GM12878 (cell line): Measurements from ENCODE around the gene LTV1. TPM values are rescaled to one million over a fixed set of nuclear protein-coding genes. Genes with fewer than 3 reads are reported as not detected.

Experiments
- BCLAF1 ChIP-seq: fragments of 450-650 bp; IDR thresholded peaks from 2 replicates; pipeline ENCODE4 v1.6.1; 2017; ENCODE audit warnings: antibody characterized with exemption, mild to moderate bottlenecking, moderate library complexity
- BHLHE40 ChIP-seq, 2 experiments: fragments of 450-650 bp in 1 of 2; IDR thresholded peaks; 2 replicates each; pipeline ENCODE4 v1.6.1; 2011 to 2017; ENCODE audit warnings: low read depth in 2 of 2, borderline replicate concordance in 1 of 2, improper control_type of control experiment in 1 of 2, low read length in 1 of 2, mild to moderate bottlenecking in 1 of 2
- EGR1 ChIP-seq, 2 experiments: IDR thresholded peaks; 1 replicate in 1 of 2; 2 replicates in 1 of 2; pipeline ENCODE4 v1.6.1; 2011 to 2012; ENCODE audit warnings: low read depth in 2 of 2, low read length in 2 of 2, borderline replicate concordance in 1 of 2, mild to moderate bottlenecking in 1 of 2, moderate library complexity in 1 of 2
- EP300 ChIP-seq, 2 experiments: fragments of 150-350 bp in 1 of 2; IDR thresholded peaks; 2 replicates each; pipeline ENCODE4 v1.6.1; 2011 to 2012; ENCODE audit warnings: low read depth in 2 of 2, low read length in 2 of 2, borderline replicate concordance in 1 of 2, improper control_type of control experiment in 1 of 2, inconsistent platforms in 1 of 2; ENCODE audit not compliant: control insufficient read depth in 1 of 2
- FOXM1 ChIP-seq: IDR thresholded peaks from 2 replicates; pipeline ENCODE4 v1.6.1; 2012; ENCODE audit warnings: low read depth, mild to moderate bottlenecking, inconsistent platforms, low read length, moderate library complexity
- IKZF2 ChIP-seq, 2 experiments: fragments of 450-650 bp; IDR thresholded peaks; 2 replicates each; pipeline ENCODE4 v1.6.1; 2017; ENCODE audit warnings: mild to moderate bottlenecking in 2 of 2, moderate library complexity in 2 of 2
- MEF2A ChIP-seq: IDR thresholded peaks from 2 replicates; pipeline ENCODE4 v1.6.1; 2011; ENCODE audit warnings: low read depth, mild to moderate bottlenecking, low read length, moderate library complexity; ENCODE audit not compliant: insufficient read depth
- MTA3 ChIP-seq: IDR thresholded peaks from 2 replicates; pipeline ENCODE4 v1.6.1; 2012; ENCODE audit warnings: low read length, inconsistent platforms, borderline replicate concordance
- MYC ChIP-seq: IDR thresholded peaks from 2 replicates; pipeline ENCODE4 v1.6.1; 2011; ENCODE audit warnings: mild to moderate bottlenecking, low read length, moderate library complexity, inconsistent platforms; ENCODE audit not compliant: insufficient read depth, insufficient replicate concordance, insufficient read length, severe bottlenecking
- NFIC ChIP-seq: IDR thresholded peaks from 2 replicates; pipeline ENCODE4 v1.6.1; 2012; ENCODE audit warnings: low read depth, mild to moderate bottlenecking, inconsistent platforms, low read length, moderate library complexity
- PRDM15 ChIP-seq: fragments of 450-650 bp; formaldehyde crosslinking; IDR thresholded peaks from 2 replicates; pipeline ENCODE4 v1.4.0; 2020; ENCODE audit warnings: mild to moderate bottlenecking, moderate library complexity
- RELA ChIP-seq: fragments of 450-650 bp; IDR thresholded peaks from 2 replicates; pipeline ENCODE4 v1.8.0; 2014; ENCODE audit warnings: borderline replicate concordance; ENCODE audit not compliant: partially characterized antibody
- SREBF2 ChIP-seq: IDR thresholded peaks from 2 replicates; pipeline ENCODE4 v1.6.1; 2012; ENCODE audit warnings: mild to moderate bottlenecking, low read length
- SUPT20H ChIP-seq: IDR thresholded peaks from 2 replicates; pipeline ENCODE4 v1.6.1; 2011; ENCODE audit warnings: low read depth, mild to moderate bottlenecking, low read length, moderate library complexity, borderline replicate concordance; ENCODE audit not compliant: control insufficient read depth
- TCF12 ChIP-seq: IDR thresholded peaks from 2 replicates; pipeline ENCODE4 v1.6.1; 2011; ENCODE audit warnings: low read depth, mild to moderate bottlenecking, low read length
- ZBTB11 ChIP-seq: fragments of 450-650 bp; formaldehyde crosslinking; IDR thresholded peaks from 2 replicates; pipeline ENCODE4 v1.5.0; 2022; ENCODE audit warnings: mild to moderate bottlenecking, missing genetic modification characterization
- ZNF24 ChIP-seq: fragments of 450-650 bp; IDR thresholded peaks from 2 replicates; pipeline ENCODE4 v1.6.1; 2017; ENCODE audit warnings: antibody characterized with exemption, mild to moderate bottlenecking
- polyA plus RNA-seq, 11 experiments: library from polyadenylated mRNA; depleted of rRNA in 4 of 11; unstranded in 6 of 11; stranded (reverse) in 5 of 11; fragments of >200 nt; fragmentation: Nextera tagmentation in 4 of 11; fragmentation: Illumina TruSeq in 1 of 11; extraction: Ambion mirVana in 4 of 11; extraction: Trizol in 1 of 11; gene quantifications; 1 replicate in 1 of 11; 2 replicates in 10 of 11; pipeline versions ENCODE4 v1.2.1 to v1.2.3, GENCODE V29; 2011 to 2016; ENCODE audit warnings: inconsistent platforms in 2 of 11, missing spikeins in 2 of 11, low read depth in 1 of 11
- total RNA-seq, 4 experiments: library from RNA; depleted of rRNA in 3 of 4; stranded (reverse); fragments of >200 nt in 3 of 4; fragmentation: Illumina TruSeq in 1 of 4; extraction: Trizol in 1 of 4; gene quantifications; 2 replicates each; pipeline versions ENCODE4 v1.2.1 to v1.2.3, GENCODE V29; 2013 to 2021

Gene LTV1
- total and polyA plus RNA-seq, 10 of the 15 experiments (the other 5 are each of a cell fraction or from before 2014, with no cell fraction given), result 22.3 to 66.4 (median 52.0) TPM

- no peak for TF ChIP-seq PRDM15
- peak; percentile 97 for TF ChIP-seq NFIC
- TF ChIP-seq EP300 (IDR thresholded peaks at IDR 0.05; ENCODE audit: borderline replicate concordance in 1 of 2, control insufficient read depth in 1 of 2, low read depth in 2 of 2, low read length in 2 of 2), result peak in 1 of 2 experiments; percentile 14; a peak in 1 of 4 replicates
- TF ChIP-seq ZBTB11, result no peak
- TF ChIP-seq MEF2A, result peak; percentile 100
- TF ChIP-seq TCF12, result 0 out of 2 replicates have a peak, but pooled peaks have one; percentile 33
- TF ChIP-seq BCLAF1, result no peak
- no peak for TF ChIP-seq EGR1 (IDR thresholded peaks at IDR 0.05; ENCODE audit: borderline replicate concordance in 1 of 2, low read depth in 2 of 2, low read length in 2 of 2)
- TF ChIP-seq IKZF2 (IDR thresholded peaks at IDR 0.05), result peak; percentile 45 to 48; a peak in 3 of 4 replicates
- no peak for TF ChIP-seq SUPT20H
- no peak for TF ChIP-seq SREBF2
- peak; percentile 89 for TF ChIP-seq FOXM1
- TF ChIP-seq RELA, result no peak
- TF ChIP-seq MTA3, result peak; percentile 88; the same call in 1 of the 2 replicates
- 0 out of 2 replicates have a peak, but pooled peaks have one; percentile 21 for TF ChIP-seq ZNF24
- no peak for TF ChIP-seq MYC
- peak in 1 of 2 experiments; percentile 45; a peak in 1 of 4 replicates for TF ChIP-seq BHLHE40 (IDR thresholded peaks at IDR 0.05; ENCODE audit: borderline replicate concordance in 1 of 2, low read depth in 2 of 2, low read length in 1 of 2)
Measured at GRCh38 chr6:143901885-143902750, 59.0 kb downstream of the LTV1 start (continued).
